ENCODE measurements around the gene SSC5D. TPM values are rescaled to one million over a fixed set of nuclear protein-coding genes. Genes with fewer than 3 reads are reported as not detected.

The SSC5D gene
- total and polyA plus RNA-seq, 10 of the 15 experiments (the other 5 are each of a cell fraction or from before 2014, with no cell fraction given), result 0.03 to 0.13 (median 0.05) TPM; not detected in 4

DNA sequence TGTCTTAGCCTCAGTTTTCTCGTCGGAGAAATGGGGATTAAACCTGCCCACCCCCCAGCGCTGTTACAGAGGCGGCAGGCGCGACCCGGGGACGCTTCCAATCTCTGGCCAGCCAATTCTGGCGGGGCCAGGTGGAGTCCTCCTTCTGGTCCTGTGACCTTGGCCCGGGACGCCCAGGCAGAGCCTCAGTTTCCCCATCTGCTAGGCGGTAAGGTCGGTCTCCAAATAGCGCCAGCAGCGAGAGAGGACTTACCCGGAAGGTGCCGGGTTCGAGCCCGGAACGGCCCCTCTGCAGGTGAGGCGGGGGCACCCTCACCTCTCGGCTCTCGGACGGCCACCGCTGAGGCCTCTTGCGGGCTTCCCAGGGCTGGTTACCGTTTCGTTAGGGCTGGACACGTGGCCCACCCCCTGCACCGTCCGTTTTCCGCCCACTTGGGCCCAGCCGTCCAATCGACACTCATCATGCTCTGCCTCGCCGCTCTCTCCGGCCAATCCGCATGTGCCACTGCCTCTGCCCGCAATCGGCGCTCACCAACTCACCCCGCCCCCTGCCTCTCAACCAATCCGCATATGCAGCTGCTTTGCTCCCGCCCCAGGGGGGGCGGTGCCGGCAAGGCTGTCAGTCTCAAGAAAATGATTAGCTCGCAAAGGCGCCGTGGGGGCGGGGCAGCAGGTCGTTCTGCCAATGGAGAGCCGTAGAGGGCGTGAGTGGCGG is 26.8 kb upstream of the SSC5D start, which contains the start of gene ISOC2 (continued):
- peak; percentile 62 for TF ChIP-seq KLF5 (IDR thresholded peaks at IDR 0.05; ENCODE audit: partially characterized antibody)
- TF ChIP-seq, protein P1, sequence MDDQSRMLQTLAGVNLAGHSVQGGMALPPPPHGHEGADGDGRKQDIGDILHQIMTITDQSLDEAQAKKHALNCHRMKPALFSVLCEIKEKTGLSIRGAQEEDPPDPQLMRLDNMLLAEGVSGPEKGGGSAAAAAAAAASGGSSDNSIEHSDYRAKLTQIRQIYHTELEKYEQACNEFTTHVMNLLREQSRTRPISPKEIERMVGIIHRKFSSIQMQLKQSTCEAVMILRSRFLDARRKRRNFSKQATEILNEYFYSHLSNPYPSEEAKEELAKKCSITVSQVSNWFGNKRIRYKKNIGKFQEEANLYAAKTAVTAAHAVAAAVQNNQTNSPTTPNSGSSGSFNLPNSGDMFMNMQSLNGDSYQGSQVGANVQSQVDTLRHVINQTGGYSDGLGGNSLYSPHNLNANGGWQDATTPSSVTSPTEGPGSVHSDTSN (IDR thresholded peaks at IDR 0.05; ENCODE audit: insufficient replicate concordance, low read depth, low read length), result peak; percentile 97
- TF ChIP-seq SUPT20H (IDR thresholded peaks at IDR 0.05; ENCODE audit: borderline replicate concordance, control insufficient read depth, low read depth, low read length), result no peak
- TF ChIP-seq NRF1 (conservative IDR thresholded peaks at IDR 0.05; ENCODE audit: low read depth, low read length), result no peak
- TF ChIP-seq POLR2A (IDR thresholded peaks at IDR 0.05; ENCODE audit: low read depth, low read length), result peak; percentile 96
- no peak for TF ChIP-seq HSF1 (IDR thresholded peaks at IDR 0.05; ENCODE audit: low read depth, low read length)
- TF ChIP-seq IKZF2 (IDR thresholded peaks at IDR 0.05), result no peak
- peak; percentile 86 for TF ChIP-seq FOS (IDR thresholded peaks at IDR 0.05; ENCODE audit: borderline replicate concordance, extremely low read depth, insufficient read length)
- TF ChIP-seq NFYB (IDR thresholded peaks at IDR 0.05; ENCODE audit: insufficient read depth, low read depth, low read length), result peak; percentile 93
- peak; percentile 75; the same call in 1 of the 2 replicates for TF ChIP-seq RFX5 (IDR thresholded peaks at IDR 0.05; ENCODE audit: low read depth, low read length)
- TF ChIP-seq ZSCAN29 (IDR thresholded peaks at IDR 0.05), result no peak
- no peak for TF ChIP-seq SMAD1 (IDR thresholded peaks at IDR 0.05; ENCODE audit: low read depth, partially characterized antibody)
- TF ChIP-seq ELK1 (IDR thresholded peaks at IDR 0.05; ENCODE audit: low read depth, low read length), result no peak
- TF ChIP-seq, protein P2, sequence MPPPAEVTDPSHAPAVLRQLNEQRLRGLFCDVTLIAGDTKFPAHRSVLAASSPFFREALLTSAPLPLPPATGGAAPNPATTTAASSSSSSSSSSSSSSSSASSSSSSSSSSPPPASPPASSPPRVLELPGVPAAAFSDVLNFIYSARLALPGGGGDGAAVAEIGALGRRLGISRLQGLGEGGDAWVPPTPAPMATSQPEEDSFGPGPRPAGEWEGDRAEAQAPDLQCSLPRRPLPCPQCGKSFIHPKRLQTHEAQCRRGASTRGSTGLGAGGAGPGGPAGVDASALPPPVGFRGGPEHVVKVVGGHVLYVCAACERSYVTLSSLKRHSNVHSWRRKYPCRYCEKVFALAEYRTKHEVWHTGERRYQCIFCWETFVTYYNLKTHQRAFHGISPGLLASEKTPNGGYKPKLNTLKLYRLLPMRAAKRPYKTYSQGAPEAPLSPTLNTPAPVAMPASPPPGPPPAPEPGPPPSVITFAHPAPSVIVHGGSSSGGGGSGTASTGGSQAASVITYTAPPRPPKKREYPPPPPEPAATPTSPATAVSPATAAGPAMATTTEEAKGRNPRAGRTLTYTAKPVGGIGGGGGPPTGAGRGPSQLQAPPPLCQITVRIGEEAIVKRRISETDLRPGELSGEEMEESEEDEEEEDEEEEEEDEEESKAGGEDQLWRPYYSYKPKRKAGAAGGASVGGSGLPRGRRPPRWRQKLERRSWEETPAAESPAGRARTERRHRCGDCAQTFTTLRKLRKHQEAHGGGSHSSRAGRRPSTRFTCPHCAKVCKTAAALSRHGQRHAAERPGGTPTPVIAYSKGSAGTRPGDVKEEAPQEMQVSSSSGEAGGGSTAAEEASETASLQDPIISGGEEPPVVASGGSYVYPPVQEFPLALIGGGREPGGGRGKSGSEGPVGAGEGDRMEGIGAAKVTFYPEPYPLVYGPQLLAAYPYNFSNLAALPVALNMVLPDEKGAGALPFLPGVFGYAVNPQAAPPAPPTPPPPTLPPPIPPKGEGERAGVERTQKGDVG (CRISPR knock-in tag; IDR thresholded peaks at IDR 0.05), result no peak
- no peak for TF ChIP-seq TCF7 (IDR thresholded peaks at IDR 0.05; ENCODE audit: borderline replicate concordance)
- TF ChIP-seq, protein P3, sequence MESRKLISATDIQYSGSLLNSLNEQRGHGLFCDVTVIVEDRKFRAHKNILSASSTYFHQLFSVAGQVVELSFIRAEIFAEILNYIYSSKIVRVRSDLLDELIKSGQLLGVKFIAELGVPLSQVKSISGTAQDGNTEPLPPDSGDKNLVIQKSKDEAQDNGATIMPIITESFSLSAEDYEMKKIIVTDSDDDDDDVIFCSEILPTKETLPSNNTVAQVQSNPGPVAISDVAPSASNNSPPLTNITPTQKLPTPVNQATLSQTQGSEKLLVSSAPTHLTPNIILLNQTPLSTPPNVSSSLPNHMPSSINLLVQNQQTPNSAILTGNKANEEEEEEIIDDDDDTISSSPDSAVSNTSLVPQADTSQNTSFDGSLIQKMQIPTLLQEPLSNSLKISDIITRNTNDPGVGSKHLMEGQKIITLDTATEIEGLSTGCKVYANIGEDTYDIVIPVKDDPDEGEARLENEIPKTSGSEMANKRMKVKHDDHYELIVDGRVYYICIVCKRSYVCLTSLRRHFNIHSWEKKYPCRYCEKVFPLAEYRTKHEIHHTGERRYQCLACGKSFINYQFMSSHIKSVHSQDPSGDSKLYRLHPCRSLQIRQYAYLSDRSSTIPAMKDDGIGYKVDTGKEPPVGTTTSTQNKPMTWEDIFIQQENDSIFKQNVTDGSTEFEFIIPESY (IDR thresholded peaks at IDR 0.05), result no peak
- TF ChIP-seq SPI1 (IDR thresholded peaks at IDR 0.05; ENCODE audit: borderline replicate concordance, insufficient read depth, low read depth, low read length), result no peak
- TF ChIP-seq NFYA (IDR thresholded peaks at IDR 0.05; ENCODE audit: borderline replicate concordance, low read depth, low read length), result peak; percentile 41

All from GM12878 (cell line).